Measurements from ENCODE around the gene GABRG3.

GRCh38 chr15:27482287-27482686, 511.3 kb downstream of the GABRG3 start:
- TF ChIP-seq CTCF (IDR thresholded peaks at IDR 0.05; ENCODE audit: insufficient read depth, low read depth, low read length) (no peak), EZH2 (IDR thresholded peaks at IDR 0.05; ENCODE audit: insufficient read depth, low read length) (no peak)

Data from astrocyte (in vitro differentiated cells and primary cell).